OCI-LY7 (cell line): ENCODE measurements around the gene ABL2. TPM values are rescaled to one million over a fixed set of nuclear protein-coding genes. Genes with fewer than 3 reads are reported as not detected.

Experiments
- BruUV-seq: library from RNA; stranded (reverse); fragments of 400-500 nt; replicated peaks from 2 replicates; lab custom pipeline; 2021; lab: Mats Ljungman, UMichigan
- CTCF ChIA-PET: fragments of 300-600 bp; sonication (Branson Sonifier 250); formaldehyde crosslinking; loops from one replicate; lab custom pipeline; 2022; ENCODE audit warnings: antibody characterized with exemption; ENCODE audit not compliant: unreplicated experiment; lab: Charles Lee
- POLR2A ChIA-PET: fragments of 300-600 bp; sonication (Branson Sonifier 250); formaldehyde crosslinking; loops from one replicate; lab custom pipeline; 2022; ENCODE audit warnings: antibody characterized with exemption; lab: Charles Lee
- DNase-seq: peaks from one replicate; pipeline ENCODE4 v3.0.0-alpha.2; 2015; ENCODE audit warnings: low spot score
- H2AFZ ChIP-seq: fragments of 200-600 bp; sonication (generic), shearing (Covaris generic); 2 replicates; pipeline ENCODE4 v1.6.1; 2014; ENCODE audit warnings: mild to moderate bottlenecking, antibody characterized with exemption, low read length, moderate library complexity
- H3K27ac ChIP-seq: fragments of 200-600 bp; sonication (generic); 2 replicates; pipeline ENCODE4 v1.5.1; 2014; ENCODE audit warnings: mixed run types, low read depth, mild to moderate bottlenecking, moderate library complexity, low read length, inconsistent platforms; ENCODE audit not compliant: poor library complexity, severe bottlenecking
- H3K36me3 ChIP-seq: fragments of 200-600 bp; sonication (generic); 2 replicates; pipeline ENCODE4 v1.6.1; 2014; ENCODE audit warnings: mild to moderate bottlenecking, antibody characterized with exemption, low read length, moderate library complexity, mixed read lengths; ENCODE audit not compliant: insufficient read depth
- H3K4me1 ChIP-seq: fragments of 200-600 bp; sonication (generic); 2 replicates; pipeline ENCODE4 v1.5.1; 2014; ENCODE audit warnings: mild to moderate bottlenecking, low read length; ENCODE audit not compliant: insufficient read depth, poor library complexity, severe bottlenecking
- H3K4me2 ChIP-seq: fragments of 200-600 bp; sonication (generic); 2 replicates; pipeline ENCODE4 v1.6.1; 2014; ENCODE audit warnings: mild to moderate bottlenecking, low read length
- H3K4me3 ChIP-seq: fragments of 200-600 bp; sonication (generic); 2 replicates; pipeline ENCODE4 v1.5.1; 2014; ENCODE audit warnings: mild to moderate bottlenecking, low read depth, low read length; ENCODE audit not compliant: poor library complexity, severe bottlenecking
- H3K79me2 ChIP-seq: fragments of 200-600 bp; sonication (generic); 2 replicates; pipeline ENCODE4 v1.6.1; 2016; ENCODE audit warnings: low read depth, mild to moderate bottlenecking, low read length, moderate library complexity, mixed read lengths; ENCODE audit not compliant: insufficient read depth
- H3K9me2 ChIP-seq: fragments of 200-600 bp; sonication (generic); 2 replicates; pipeline ENCODE4 v1.6.1; 2016; ENCODE audit warnings: mild to moderate bottlenecking, low read length, mixed read lengths; ENCODE audit not compliant: insufficient read depth
- H3K9me3 ChIP-seq: fragments of 200-600 bp; sonication (generic); 2 replicates; pipeline ENCODE4 v1.6.1; 2014; ENCODE audit warnings: mild to moderate bottlenecking, mixed run types, low read length, mixed read lengths
- H4K20me1 ChIP-seq: fragments of 200-600 bp; sonication (generic); 2 replicates; pipeline ENCODE4 v1.6.1; 2014; ENCODE audit warnings: mild to moderate bottlenecking, antibody characterized with exemption, low read length, moderate library complexity, mixed read lengths; ENCODE audit not compliant: insufficient read depth
- EZH2phosphoT487 ChIP-seq: fragments of 200-600 bp; sonication (generic); IDR thresholded peaks from 2 replicates; pipeline ENCODE4 v1.6.1; 2018; ENCODE audit warnings: low read depth, borderline replicate concordance, mild to moderate bottlenecking, mixed run types, antibody characterized with exemption, low read length, moderate library complexity, mixed read lengths
- intact Hi-C: fragments of 100-400 bp; cut with micrococcal nuclease; formaldehyde crosslinking; loops from one replicate; pipeline ENCODE4 v1.10.0; 2022; ENCODE audit not compliant: unreplicated experiment
- total RNA-seq, 2 experiments: library from RNA; depleted of rRNA in 1 of 2; stranded (reverse); fragments of >200 nt in 1 of 2; shearing (Covaris generic) in 1 of 2; gene quantifications; 2 replicates each; pipeline ENCODE4 v1.2.3, GENCODE V29; 2014 to 2022
- TF ChIP-seq, protein P1 (sequence below): fragments of 200-600 bp; sonication (generic); conservative IDR thresholded peaks from 2 replicates; pipeline ENCODE4 v1.5.1; 2014; ENCODE audit warnings: mild to moderate bottlenecking, antibody characterized with exemption, low read length, moderate library complexity, mixed read lengths

The ABL2 gene
- total RNA-seq, 2 experiments from 2014 or later = 7.3 to 14.9 TPM

- intact Hi-C loops = loop anchor here (5.0 kb wide), 2 partner anchors 506 to 541 kb away; no protein-coding TSS in a partner anchor
- BruUV-seq = no TSS peak
- Histone ChIP-seq H3K9me2 (no peaks in the 10 kb centered on the region), H2AFZ (no peak overlapping the region; the same call in 1 of the 2 replicates), H3K27ac (peak overlapping the region; percentile 91), H4K20me1 (no peaks in the 10 kb centered on the region), H3K4me1 (peaks cover 48% of the 10 kb centered on the region), H3K4me2 (peak overlapping the region; percentile 99), H3K9me3 (no peaks in the 10 kb centered on the region), H3K4me3 (peak overlapping the region; percentile 90), H3K79me2 (peaks cover 35% of the 10 kb centered on the region), H3K36me3 (peaks cover 40% of the 10 kb centered on the region)
- POLR2A ChIA-PET = interaction anchor here (0.6 to 5.4 kb wide), 5 partner anchors 13 to 505 kb away, joined by 3 to 27 read pairs (median 3); no protein-coding TSS in a partner anchor
- DNase-seq = peak; percentile 58
- TF ChIP-seq, protein P1, sequence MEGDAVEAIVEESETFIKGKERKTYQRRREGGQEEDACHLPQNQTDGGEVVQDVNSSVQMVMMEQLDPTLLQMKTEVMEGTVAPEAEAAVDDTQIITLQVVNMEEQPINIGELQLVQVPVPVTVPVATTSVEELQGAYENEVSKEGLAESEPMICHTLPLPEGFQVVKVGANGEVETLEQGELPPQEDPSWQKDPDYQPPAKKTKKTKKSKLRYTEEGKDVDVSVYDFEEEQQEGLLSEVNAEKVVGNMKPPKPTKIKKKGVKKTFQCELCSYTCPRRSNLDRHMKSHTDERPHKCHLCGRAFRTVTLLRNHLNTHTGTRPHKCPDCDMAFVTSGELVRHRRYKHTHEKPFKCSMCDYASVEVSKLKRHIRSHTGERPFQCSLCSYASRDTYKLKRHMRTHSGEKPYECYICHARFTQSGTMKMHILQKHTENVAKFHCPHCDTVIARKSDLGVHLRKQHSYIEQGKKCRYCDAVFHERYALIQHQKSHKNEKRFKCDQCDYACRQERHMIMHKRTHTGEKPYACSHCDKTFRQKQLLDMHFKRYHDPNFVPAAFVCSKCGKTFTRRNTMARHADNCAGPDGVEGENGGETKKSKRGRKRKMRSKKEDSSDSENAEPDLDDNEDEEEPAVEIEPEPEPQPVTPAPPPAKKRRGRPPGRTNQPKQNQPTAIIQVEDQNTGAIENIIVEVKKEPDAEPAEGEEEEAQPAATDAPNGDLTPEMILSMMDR = no peak
- TF ChIP-seq EZH2phosphoT487 = no peak
- CTCF ChIA-PET = interaction anchor here (0.6 kb wide), 1 partner anchor 109 kb away, joined by 21 read pairs; no protein-coding TSS in a partner anchor
Measured at GRCh38 chr1:179082999-179083335, 146.5 kb downstream of the ABL2 start.

GRCh38 chr1:179082333-179082998 lies 147.0 kb downstream of the ABL2 start:
- peak overlapping the region; percentile 90 for H3K4me3 ChIP-seq
- ChIA-PET CTCF (interaction anchor here (0.6 kb wide), 1 partner anchor 109 kb away, joined by 21 read pairs; no protein-coding TSS in a partner anchor), POLR2A (interaction anchor here (0.5 to 5.4 kb wide), 6 partner anchors 54 to 465 kb away, joined by 3 to 27 read pairs (median 4); partner anchors contain the start of gene SOAT1)
- peaks cover 35% of the 10 kb centered on the region for H3K79me2 ChIP-seq
- H3K27ac ChIP-seq = peak overlapping the region; percentile 91
- no TSS peak for BruUV-seq
- no peaks in the 10 kb centered on the region for H3K9me3 ChIP-seq
- intact Hi-C loops = loop anchor here (5.0 kb wide), 2 partner anchors 505 to 540 kb away; no protein-coding TSS in a partner anchor
- H3K4me1 ChIP-seq = peaks cover 43% of the 10 kb centered on the region
- H3K36me3 ChIP-seq = peaks cover 35% of the 10 kb centered on the region
- H4K20me1 ChIP-seq = no peaks in the 10 kb centered on the region
- DNase-seq = peak; percentile 53
- no peak for TF ChIP-seq EZH2phosphoT487
- TF ChIP-seq, protein P1 = no peak
- H3K9me2 ChIP-seq = no peaks in the 10 kb centered on the region
- peak overlapping the region; percentile 99 for H3K4me2 ChIP-seq
- peak overlapping the region; percentile 41 for H2AFZ ChIP-seq
